Neural crest cell (in vitro differentiated cells): ENCODE results near the gene SCAI. TPM values are rescaled to one million over a fixed set of nuclear protein-coding genes. Genes with fewer than 3 reads are reported as not detected.

Experiments used
- DNase-seq: peaks from one replicate; pipeline ENCODE4 v3.0.0; 2021; ENCODE audit warnings: low read depth, mixed read lengths, low spot score
- H3K27ac Mint-ChIP-seq: one replicate; pipeline ENCODE4 v1.8.0; 2021; ENCODE audit warnings: mild to moderate bottlenecking, mixed read lengths; ENCODE audit not compliant: unreplicated experiment
- H3K27me3 Mint-ChIP-seq: 2 replicates; pipeline ENCODE4 v1.8.0; 2021; ENCODE audit warnings: low read depth, mild to moderate bottlenecking, mixed read lengths
- H3K36me3 Mint-ChIP-seq: 2 replicates; pipeline ENCODE4 v1.8.0; 2021; ENCODE audit warnings: low read depth, mild to moderate bottlenecking, mixed read lengths
- H3K4me1 Mint-ChIP-seq: 2 replicates; pipeline ENCODE4 v1.8.0; 2021; ENCODE audit warnings: mixed read lengths
- H3K4me3 Mint-ChIP-seq: one replicate; pipeline ENCODE4 v1.8.0; 2021; ENCODE audit warnings: mild to moderate bottlenecking, mixed read lengths
- H3K9me3 Mint-ChIP-seq: 2 replicates; pipeline ENCODE4 v1.8.0; 2021; ENCODE audit warnings: mixed read lengths
- CTCF ChIP-seq: fragments of 200-600 bp; sonication (generic); conservative IDR thresholded peaks from 2 replicates; pipeline ENCODE4 v1.5.0; 2021; ENCODE audit warnings: antibody characterized with exemption, mild to moderate bottlenecking
- total RNA-seq: library from RNA; stranded (reverse); gene quantifications from 2 replicates; pipeline ENCODE4 v1.2.1, GENCODE V29; 2021

Gene SCAI
- total RNA-seq, 1 donor from 2014 or later = 13.1 TPM

- no peak for TF ChIP-seq CTCF
- H3K9me3 Mint-ChIP-seq = no peaks in the 10 kb centered on the region
- H3K27ac Mint-ChIP-seq = no peak overlapping the region
- no peak for DNase-seq
- no peaks in the 10 kb centered on the region for H3K36me3 Mint-ChIP-seq
- no peak overlapping the region for H3K4me3 Mint-ChIP-seq
- no peaks in the 10 kb centered on the region for H3K27me3 Mint-ChIP-seq
- H3K4me1 Mint-ChIP-seq = peaks cover 14% of the 10 kb centered on the region
Observed at GRCh38 chr9:125140576-125140975, 2.8 kb downstream of the SCAI start.

- H3K27me3 Mint-ChIP-seq = no peaks in the 10 kb centered on the region
- H3K9me3 Mint-ChIP-seq = peaks cover 5% of the 10 kb centered on the region
- H3K4me1 Mint-ChIP-seq = peaks cover 3% of the 10 kb centered on the region
- peaks cover 7% of the 10 kb centered on the region for H3K36me3 Mint-ChIP-seq
- no peak for DNase-seq
- TF ChIP-seq CTCF = no peak
- H3K4me3 Mint-ChIP-seq = no peak overlapping the region
- no peak overlapping the region for H3K27ac Mint-ChIP-seq
Observed at GRCh38 chr9:125137200-125137599, 6.1 kb downstream of the SCAI start.

DNA sequence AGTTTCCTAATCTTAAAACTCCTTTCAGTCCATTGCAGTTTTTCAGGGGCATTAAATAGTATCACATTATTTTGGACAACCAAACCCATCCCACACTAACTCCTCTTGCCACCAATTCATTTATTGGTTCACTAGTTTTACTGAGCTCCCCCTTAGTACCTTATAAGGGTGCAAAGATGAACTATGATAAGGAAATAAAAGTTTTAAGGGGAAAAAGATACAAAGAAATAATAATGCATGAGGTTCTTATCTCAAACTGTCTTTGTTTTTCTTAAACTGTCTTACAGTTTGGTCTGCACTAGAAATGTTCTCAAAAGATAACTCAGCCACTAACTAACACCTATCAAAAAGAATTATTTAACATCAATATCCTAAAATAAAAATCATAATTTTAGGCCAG, 8.4 kb downstream of the SCAI start:
- H3K36me3 Mint-ChIP-seq = peaks cover 7% of the 10 kb centered on the region
- H3K4me3 Mint-ChIP-seq = no peak overlapping the region
- no peak for TF ChIP-seq CTCF
- DNase-seq = no peak
- H3K9me3 Mint-ChIP-seq = peaks cover 5% of the 10 kb centered on the region
- H3K27me3 Mint-ChIP-seq = no peaks in the 10 kb centered on the region
- H3K4me1 Mint-ChIP-seq = no peaks in the 10 kb centered on the region
- H3K27ac Mint-ChIP-seq = no peak overlapping the region

GRCh38 chr9:125133403-125134329, 9.7 kb downstream of the SCAI start:
- no peak overlapping the region for H3K27ac Mint-ChIP-seq
- no peaks in the 10 kb centered on the region for H3K27me3 Mint-ChIP-seq
- H3K36me3 Mint-ChIP-seq = peaks cover 7% of the 10 kb centered on the region
- DNase-seq = no peak
- peaks cover 5% of the 10 kb centered on the region for H3K9me3 Mint-ChIP-seq
- TF ChIP-seq CTCF = no peak
- H3K4me3 Mint-ChIP-seq = no peak overlapping the region
- H3K4me1 Mint-ChIP-seq = no peaks in the 10 kb centered on the region

DNA sequence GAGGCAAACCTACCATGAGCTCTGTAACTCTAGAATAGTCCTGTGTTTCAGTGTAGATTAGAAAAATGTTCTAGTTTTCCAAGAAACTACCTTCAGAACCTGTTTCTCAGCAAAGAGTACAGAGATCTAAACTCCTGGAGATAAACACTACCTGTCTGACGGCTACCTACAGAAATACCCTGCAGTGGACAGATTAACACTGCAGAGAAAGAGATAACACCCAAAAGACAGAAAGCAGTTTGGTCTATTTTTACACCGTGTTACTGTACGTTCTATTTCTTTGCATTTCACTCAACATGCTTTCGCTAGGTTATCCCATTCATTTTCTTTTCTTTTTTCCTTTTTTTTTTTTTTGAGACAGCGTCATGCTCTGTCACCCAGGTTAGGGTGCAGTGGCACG, 11.6 kb downstream of the SCAI start:
- TF ChIP-seq CTCF = no peak
- H3K27ac Mint-ChIP-seq = no peak overlapping the region
- H3K4me3 Mint-ChIP-seq = no peak overlapping the region
- H3K9me3 Mint-ChIP-seq = peaks cover 5% of the 10 kb centered on the region
- no peaks in the 10 kb centered on the region for H3K27me3 Mint-ChIP-seq
- H3K4me1 Mint-ChIP-seq = no peaks in the 10 kb centered on the region
- peaks cover 7% of the 10 kb centered on the region for H3K36me3 Mint-ChIP-seq
- DNase-seq = no peak
